Stimulated activated CD4-positive, alpha-beta T cell treated with anti-CD3 and anti-CD28 coated beads, Interleukin-12 subunit alpha, Interleukin-12 subunit beta, amount 100 ng/mL, for 4 hours (primary cell): ENCODE data around the gene ITGB6.
"Not testable (repeated sequence)": the region's sequence is repeated elsewhere in the genome, so short reads cannot be mapped to it uniquely, and the experiment has no call there.

Source experiments
- DNase-seq: peaks from one replicate; pipeline ENCODE4 v3.0.0-alpha.2; 2020

ITGB6 gene

GRCh38 chr2:160139350-160139749 lies 60.7 kb downstream of the ITGB6 start:
- DNase-seq = no peak

DNA sequence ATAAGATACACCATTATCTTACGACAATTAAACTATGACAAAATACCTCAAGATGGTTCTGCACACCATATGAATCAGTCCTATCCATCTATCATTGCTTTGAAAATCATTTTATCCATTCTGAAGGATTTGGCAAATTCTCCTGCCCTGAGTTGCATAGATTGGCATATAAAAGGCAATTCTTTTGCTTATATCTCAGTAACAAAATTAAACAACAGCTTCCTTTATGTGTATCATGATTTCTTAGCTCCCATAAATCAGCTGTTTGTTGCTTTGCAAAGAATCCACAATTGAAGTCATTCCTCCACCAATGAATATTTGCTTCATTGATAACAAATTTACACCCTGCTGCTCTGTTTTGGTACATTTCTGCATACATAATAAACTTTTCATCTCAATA lies 61.7 kb downstream of the ITGB6 start:
- no peak for DNase-seq

- DNase-seq = no peak
Measured at GRCh38 chr2:160137464-160137863, 62.6 kb downstream of the ITGB6 start.

DNA sequence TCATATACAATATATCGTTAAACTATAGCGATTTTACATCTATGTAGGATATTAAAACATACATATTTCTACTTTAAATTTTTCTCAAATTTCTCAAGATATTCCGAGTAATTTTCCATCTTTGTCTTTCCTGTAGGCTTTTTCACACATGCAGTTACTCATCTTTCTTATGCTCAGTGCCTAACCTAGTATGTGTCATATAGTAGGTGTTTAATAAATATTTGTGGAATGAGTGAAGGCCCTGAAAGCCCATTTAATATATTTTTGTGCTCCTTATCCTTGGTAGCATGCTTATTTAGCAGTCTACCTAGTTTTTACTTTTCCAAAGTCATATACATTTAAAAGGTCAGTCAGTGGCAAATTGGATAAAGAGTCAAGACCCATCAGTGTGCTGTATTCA lies 67.3 kb downstream of the ITGB6 start:
- DNase-seq = no peak

DNA sequence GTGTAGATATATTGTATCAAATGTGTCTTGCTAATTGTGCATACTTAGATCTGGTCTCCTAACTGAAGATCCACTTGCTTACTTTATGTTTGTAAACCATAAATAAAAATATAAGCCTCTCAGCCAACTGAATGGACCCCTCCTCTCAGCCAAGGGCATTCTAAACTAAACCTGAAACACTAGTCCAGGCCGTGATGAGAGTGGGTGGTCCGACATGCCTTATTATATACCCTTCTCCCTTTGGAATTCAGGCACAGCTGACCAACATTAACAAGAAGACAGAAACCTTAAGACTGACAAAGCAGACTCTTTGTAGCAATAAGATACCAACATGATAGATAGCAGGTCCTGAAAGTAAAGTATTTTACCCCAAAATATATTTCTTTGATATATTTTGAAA lies 73.3 kb downstream of the ITGB6 start:
- DNase-seq = no peak

GRCh38 chr2:160126315-160126714 lies 73.8 kb downstream of the ITGB6 start:
- DNase-seq = no peak

GRCh38 chr2:160125828-160126227 lies 74.2 kb downstream of the ITGB6 start:
- no peak for DNase-seq

- DNase-seq = no peak
Measured at GRCh38 chr2:160125366-160125765, 74.7 kb downstream of the ITGB6 start.

DNA sequence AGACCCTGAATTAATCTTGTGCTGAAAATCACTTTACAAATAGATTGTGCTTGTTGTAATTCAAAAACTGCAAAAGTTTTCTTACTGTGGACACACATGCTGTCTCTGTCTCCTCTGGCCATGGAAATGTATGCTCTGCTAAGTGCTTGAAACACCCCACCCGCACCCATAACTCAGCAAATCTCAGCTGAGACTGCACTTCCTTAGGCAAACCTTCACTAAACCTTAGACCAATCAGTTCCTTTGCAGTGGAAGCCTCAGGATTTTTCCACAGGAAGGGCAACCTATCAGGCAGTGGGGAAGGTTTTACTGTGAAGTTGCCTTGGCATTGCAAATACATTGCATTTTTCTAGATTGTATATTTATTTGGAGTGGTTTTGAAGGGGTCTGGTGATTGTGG lies 75.5 kb downstream of the ITGB6 start:
- no peak for DNase-seq

DNA sequence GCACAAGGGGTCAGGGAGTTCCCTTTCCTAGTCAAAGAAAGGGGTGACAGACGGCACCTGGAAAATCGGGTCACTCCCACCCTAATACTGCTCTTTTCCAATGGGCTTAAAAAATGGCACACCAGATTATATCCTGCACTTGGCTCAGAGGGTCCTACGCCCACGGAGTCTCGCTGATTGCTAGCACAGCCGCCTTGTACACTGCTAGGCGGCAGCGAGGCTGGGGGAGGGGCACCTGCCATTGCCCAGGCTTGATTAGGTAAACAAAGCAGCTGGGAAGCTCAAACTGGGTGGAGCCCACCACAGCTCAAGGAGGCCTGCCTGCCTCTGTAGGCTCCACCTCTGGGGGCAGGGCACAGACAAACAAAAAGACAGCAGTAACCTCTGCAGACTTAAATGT lies 85.4 kb downstream of the ITGB6 start:
- DNase-seq = not testable (repeated sequence)

GRCh38 chr2:160114020-160114419 lies 86.1 kb downstream of the ITGB6 start:
- no peak for DNase-seq

- no peak for DNase-seq
Measured at GRCh38 chr2:160111951-160112798, 87.9 kb downstream of the ITGB6 start.

GRCh38 chr2:160110674-160111239 lies 89.3 kb downstream of the ITGB6 start:
- no peak for DNase-seq

DNA sequence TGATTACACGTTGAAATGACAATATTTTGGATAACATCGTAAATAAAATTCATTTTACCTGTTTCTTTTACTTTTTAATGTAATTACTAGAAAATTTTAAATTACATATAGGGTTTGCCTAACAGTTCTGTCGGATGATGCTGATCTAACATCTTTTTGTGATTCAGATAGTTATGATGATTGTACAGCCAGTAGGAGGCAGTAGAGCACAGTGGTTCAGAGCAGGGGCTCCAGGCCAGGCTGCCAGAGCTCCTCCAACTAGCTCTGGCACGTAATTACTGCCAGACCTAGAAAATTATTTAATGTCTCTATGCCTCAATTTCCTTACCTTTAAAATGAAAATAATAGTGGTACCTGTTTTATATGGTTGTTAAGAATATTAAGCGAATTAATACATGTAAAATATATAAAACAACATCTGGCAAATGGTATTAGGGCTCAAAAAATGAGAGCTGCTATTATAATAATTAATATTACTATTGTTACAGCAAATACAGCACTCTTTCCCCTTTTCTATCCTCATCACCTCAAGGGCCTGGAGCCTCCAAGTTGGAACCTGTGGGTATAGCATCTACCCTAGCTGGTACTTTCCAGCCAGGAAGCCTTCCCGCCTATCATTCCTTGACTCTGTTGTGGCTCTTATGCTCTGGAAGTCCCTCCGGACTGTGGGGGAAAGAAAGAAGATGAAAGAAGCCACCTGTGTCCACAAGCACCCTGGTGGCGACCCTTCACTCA lies 90.0 kb downstream of the ITGB6 start:
- peak; percentile 39 for DNase-seq

DNA sequence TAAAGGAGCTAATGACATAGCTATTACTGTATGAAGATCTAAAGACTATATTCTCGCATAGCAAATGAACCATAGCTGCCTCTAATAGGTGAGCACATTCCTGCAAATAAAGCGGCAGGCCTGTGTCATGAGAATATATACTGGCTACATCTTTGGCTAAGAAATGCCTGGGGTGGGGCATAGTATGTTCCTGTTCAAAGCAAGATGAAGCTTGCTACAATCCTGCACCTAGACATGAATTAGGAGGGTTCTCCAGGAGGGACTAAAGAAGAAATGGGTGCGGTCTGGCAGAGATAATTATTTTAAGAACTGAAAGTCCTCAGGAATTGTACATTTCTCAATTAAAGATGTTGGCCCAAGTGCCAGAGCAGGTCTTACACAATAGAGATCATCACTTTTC lies 90.8 kb downstream of the ITGB6 start:
- no peak for DNase-seq

DNA sequence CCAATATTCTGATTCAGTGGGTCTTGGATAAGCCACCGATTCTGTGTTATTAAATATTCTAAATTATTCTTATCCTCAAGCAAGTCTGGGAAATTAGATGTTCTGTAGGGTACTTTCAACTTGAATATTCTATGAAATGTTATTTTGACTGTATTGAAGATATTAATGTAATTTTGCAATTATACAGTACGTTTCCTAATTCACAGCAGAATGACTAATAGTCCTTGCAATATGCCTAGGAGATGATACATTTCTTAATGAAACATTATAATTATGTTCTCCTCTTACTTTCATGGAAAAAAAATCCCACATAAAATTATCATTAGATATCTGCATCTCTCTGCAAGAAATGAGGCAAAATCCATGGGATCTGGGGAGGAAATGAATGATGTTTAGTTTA lies 91.4 kb downstream of the ITGB6 start:
- DNase-seq = no peak

GRCh38 chr2:160105366-160105765 lies 94.7 kb downstream of the ITGB6 start:
- no peak for DNase-seq

GRCh38 chr2:160104115-160104514 lies 96.0 kb downstream of the ITGB6 start:
- no peak for DNase-seq

- DNase-seq = no peak
Measured at GRCh38 chr2:160097326-160097725, 102.7 kb downstream of the ITGB6 start.

DNA sequence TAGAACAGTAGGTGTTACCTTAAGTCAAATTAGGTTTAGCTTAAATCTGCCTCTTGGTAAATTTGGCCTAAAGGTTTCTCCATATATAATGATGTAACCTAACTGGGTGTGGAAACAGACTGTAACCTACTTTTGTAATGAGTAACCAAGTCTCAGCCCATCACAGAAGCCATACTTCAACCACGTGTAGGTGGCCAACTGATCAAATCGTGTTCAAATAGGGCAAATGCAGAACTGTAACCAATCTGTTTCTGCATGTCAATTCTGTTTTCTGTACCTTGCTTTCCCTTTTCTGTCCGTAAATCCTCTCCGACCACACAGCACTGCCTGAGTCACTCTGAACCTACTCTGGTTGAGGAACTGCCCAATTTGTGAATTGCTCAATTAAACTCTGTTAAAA lies 103.7 kb downstream of the ITGB6 start:
- no peak for DNase-seq

- DNase-seq = no peak
Measured at GRCh38 chr2:160092445-160092844, 107.6 kb downstream of the ITGB6 start.

DNA sequence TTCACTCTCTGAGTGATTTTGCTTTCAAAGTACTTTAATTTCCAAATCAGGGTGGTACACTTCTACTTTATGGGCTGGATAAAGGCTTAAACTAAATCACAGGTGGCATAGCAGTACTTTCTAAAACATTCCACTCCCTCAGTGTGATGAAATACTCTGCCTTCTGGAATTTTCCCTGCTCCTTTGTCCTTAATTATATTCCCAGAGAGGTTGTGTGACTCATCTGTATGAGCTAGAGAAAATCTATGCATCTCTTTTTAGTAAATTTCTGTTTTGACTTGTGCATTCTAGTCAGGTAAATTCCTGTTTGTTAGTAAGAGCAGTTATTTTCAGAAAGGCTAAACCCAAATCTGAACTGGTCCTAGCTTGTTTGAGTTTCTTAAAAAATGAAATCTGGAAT lies 108.7 kb downstream of the ITGB6 start:
- DNase-seq = no peak

DNA sequence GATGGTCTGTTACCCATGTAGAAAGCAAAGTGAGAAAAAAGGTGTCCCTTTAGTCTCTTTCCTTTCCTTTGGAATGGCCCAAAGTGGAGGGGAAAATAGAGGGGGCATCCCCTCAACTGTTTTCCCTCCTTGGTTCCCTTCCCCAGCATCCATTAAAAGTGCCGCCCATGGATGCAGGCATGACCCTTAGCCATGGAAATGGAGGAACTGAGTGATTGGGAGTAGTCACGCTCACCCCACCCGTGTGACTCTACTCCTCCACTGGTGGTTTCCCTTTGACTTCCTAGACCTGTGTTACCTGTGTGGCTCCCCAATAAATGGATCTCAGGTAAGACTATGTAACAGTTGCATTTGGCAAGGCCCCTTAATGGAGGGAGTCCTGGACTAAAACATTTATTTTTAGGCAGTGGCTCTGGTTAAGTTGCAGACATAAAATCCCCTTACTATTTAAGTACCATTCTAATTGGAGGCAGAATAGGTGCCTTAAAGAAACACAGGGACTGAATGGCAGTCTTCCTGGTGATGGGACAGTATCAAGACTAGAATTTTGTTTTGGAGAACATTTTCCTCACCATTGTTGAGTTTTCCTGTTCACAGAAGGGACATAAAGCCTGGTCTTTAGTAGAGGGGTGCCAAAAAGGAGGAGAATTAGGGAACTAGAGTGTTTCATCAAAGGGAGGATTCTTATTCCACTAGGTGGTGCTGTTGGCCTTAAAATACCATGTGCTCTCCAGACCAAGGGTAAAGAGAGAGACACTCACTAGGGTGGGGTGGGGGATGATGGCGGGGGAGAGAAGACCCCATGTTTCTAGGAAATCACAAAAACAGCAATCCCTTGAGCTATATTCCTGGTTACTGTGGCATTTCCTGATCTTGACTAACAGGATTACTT lies 112.0 kb downstream of the ITGB6 start:
- DNase-seq = no peak
